ENCODE measurements around the gene CENPVL3.
A peak's percentile ranks its signal among the peaks of the same experiment; 100 is the strongest.
"Not testable (repeated sequence)": the region's sequence is repeated elsewhere in the genome, so short reads cannot be mapped to it uniquely, and the experiment has no call there.

The CENPVL3 gene

DNA sequence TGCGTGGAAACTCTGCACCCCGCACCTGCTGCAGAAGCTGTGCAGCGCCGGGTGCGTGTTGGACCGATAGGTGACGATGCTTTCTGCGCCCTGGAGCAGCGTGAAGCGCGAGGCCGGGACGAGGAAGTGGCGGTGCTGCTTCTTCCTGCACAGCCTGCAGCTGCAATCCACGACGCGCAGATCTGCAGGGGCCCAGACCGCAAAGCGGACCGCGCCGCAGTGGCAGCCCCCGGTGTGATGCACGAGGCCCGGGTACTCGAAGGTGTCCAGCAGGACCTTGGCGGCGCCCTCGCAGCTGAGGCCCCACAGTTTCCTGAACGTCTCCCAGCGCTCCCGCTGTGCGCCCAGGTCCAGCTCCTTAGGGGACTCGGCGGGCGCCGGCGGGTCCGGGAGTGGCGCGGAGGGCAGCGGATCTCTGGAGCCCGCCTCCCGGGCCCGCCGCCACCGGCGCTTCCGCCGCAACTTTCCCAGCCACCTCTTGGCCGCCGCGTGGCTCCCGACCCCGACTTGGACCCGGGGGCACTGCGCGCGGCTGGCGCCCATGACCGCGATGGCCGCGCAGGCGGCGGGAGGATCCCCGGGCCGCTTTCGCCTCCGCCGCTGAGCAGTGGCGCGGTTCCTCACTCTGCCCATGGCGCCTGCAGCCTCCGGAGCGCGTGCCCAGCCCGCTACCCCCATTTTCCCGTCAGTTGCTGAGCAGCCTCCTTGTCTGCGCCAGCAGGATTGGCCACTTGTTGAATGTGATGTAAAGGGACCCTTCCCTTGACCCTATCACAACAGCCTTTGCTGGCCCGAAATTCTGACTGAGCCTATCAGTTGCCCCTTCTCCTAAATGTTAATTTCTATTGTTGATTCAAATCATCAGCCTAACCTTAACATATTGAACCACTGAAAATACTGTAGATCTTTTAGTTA, at the start of gene CENPVL3:
Gene CENPVL3, minus strand, starts transcription at position 672 of the 915 bp plus-strand sequence. Its CDS starts 39 bp downstream, at position 633.
- peak in 1 of 14 donors; percentile 0 for DNase-seq

DNA sequence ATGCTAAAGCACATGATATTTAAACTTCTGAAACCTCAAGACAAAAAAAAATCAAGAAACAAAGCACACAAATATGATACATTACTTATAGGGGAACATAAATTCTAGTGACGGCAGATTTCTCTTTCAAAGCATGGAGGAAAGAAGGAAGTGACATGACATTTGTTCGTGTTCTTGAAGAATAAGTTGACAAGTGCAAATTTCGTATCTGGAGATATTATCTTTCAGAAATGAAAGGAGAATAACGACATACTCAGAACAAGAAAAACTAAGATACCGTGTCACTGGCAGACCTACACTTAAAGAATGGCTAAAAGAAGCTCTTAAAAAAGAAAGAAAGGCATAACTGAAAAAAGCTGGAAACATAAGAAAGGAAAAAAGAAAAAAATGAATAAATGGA, 47.3 kb upstream of the CENPVL3 start:
- DNase-seq, result no peak

DNA sequence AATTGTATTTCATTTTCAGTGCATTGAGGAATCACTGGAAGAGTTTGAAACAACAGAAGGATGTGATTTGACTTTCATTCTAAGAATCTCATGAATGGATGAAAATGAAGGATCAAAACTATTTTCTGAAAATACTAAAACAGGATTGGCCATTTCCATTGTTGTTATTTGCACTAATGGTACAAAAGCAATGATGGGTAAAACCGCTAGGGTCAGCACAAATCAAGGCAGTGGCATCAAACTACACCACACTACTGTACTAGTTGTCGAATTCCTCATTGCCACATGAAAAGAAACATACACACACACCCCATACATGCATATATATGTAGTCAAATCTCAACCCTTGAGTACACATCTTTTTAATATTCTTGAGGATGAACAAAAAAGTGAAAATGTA, 24.7 kb upstream of the CENPVL3 start:
- DNase-seq, result no peak

DNA sequence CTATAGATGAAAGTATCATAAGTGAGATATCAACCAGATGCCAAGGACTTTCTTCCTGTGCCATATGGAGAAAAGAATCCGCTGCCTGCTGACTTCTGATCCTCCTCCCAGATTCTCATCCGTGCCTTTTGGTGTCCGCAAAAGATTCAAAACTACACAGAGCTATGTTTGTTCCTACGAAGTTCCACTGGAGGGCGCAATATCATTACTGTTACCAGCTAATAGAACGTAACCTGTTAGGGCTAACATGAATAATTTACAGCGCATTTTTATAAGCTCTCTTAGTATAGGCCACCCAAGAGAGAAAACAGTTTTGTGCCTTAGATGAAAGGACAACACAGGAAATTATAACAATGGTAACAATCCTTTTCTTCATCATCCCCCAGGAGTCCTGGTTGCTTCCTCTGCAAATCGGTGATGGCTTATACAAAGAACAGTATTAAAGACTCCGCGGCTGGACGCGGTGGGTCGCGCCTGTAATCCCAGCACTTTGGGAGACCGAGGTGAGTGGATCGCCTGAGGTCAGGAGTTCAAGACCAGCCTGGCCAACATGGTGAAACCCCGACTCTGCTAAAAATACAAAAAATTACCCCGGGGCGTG, 22.8 kb upstream of the CENPVL3 start:
- DNase-seq, result peak in 1 of 14 donors; percentile 9

DNA sequence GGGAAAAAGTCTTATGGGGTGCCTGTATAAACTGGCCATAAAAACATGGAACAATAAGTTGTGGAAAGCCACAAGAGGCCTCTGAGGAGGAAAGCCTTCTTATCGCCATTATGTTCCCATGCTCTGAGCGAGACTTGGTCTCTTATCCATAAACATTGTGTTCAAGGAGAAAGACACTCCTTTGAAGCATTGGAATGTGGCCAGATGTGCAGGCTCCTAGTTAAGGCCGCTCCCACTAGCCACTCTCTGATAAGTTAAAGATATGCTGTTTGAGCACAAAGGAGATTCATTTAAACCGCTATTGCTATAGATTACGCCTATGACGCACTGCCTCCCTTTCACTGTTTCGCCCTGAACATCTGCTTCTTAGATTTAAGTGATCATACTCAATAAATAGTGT, 17.8 kb upstream of the CENPVL3 start:
- DNase-seq, result not testable (repeated sequence)

DNA sequence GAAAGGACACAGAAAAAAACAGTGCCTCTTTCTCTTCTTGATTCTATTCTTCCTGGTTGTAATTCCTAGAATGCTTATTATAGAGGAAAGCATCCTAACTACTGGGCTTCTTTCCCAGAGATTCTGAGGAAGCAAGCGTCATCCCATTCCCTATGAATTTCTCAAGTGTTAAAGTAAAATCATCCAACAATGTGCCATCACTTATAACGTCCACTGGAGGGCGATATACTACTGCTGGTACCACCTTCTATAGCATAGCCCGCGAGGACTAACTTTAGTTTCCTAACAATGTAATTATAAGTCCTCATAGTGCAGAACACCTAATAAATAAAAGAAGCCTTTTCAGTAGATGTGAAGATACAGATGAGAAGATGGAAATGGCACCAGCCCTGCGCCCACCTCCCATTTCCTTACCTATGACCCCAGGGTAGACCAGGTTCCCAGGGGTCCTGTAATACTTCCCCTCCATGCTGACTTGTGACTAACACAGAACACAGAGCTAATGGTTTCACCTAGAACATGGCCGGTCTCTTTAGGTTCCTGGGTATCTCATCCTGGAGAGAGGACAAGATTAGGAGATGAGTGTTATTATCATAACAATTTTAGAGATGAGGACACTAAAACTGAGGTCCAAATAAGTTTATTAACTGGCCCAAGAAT, 4.2 kb downstream of the CENPVL3 start:
- DNase-seq, result no peak

DNA sequence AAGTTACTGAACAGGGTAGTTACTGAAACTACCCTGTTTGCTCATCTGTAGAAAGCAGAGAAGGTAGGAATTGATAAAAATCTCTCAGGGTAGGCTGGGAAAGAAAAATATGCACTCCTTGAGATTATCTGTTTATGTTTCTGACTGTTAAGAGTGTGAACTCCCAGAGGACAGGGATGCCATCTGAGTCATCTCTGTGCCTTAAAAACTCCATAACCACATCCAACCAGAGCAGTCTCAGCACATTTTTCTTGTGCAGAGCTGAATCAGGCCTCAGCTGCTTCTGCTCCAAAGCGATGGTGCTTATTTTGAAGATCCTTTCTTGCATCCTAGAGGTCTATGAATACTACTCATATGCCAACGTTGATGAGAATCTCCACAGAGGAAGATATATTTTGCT, 9.9 kb downstream of the CENPVL3 start:
- no peak for DNase-seq

DNA sequence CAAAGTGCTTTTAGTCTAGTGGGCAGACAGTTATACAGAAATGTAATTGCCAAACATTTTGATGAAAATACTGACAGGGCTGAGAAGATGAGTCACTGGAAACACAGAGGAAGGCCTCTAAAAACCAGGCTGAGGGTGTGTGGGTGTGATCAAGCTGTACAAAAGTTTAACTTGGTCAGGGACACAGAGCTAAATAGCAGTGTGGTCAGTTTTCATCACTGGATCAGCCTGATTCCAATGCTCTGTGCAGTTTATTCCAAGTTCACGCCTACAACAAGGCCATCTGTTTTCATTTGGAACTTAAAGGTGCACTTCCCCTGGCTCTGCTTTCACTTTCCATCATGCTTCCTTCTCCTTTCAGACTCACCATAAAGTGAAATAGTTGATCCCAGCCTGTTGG, 10.6 kb downstream of the CENPVL3 start:
- DNase-seq, result no peak

DNA sequence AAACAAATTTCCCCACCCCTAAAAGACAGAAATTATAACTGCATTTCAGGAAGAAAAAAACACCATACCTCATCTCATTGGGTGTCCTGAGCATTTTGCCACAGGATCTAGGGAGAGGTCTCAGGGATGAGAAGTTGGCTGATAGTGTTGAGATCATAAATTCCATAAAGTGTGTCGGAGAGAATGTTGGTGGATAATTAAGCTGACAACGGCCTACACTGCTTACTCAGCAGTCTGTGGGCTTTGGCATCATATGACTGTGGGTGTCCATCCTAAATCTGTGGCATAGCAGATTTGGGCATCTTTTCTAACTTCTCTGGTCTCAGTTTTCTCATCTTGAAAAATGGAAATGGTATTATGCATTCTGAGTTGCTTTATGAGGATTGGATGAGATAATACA, 12.3 kb downstream of the CENPVL3 start:
- no peak for DNase-seq

DNA sequence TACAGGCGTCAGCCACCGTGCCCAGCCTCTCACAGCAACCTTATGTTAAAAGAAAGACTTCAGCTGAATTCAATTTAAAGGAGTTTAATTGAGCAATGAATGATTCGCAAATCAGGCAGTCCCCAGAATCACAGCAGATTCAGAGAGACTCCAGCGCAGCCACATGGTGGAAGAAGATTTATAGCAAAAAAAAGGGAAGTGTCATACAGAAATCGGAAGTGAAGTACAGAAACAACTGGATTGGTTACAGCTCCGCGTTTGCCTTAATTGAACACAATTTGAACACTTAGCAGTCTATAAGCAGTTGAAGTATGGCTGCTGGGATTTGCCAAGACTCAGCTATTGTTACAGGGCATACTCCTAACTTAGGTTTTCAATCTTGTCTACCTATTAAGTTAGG, 19.8 kb downstream of the CENPVL3 start:
- DNase-seq, result no peak

DNA sequence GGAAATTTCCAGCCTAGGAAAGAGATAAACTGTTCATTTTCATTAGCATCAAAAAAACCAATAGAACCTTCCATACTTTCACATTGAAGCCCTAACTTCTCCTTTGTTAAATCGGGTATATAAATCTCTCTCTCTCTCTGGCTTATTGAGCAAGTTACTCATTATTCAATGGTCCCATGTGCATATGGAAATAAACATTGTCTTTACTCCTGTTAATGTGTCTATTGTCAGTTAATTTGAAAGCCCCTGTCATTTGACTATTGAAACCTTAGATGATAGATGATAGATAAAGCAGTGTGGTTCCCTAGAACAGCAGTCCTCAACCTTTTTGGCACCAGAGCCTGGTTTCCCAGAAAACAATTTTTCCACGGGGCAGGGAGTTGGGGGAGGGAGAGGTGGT, 46.8 kb downstream of the CENPVL3 start:
- no peak for DNase-seq

DNA sequence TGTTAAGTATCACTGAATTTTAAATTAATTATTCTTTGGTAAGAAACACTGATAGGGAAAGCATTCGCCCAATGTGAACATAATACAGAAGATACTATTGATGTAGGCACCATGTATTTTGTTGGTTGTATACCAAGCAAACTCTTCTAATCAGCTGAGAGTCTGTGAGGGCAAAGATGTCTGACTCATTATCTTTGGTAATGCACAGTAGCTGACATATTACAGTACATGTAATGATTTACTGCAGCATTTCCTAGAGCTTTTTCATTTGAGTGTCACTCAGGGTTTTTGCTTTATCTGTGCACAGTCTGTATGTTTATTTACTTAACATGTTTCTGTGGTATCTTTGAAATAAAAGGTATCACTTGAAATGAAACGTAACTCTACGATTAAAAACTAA, 49.2 kb downstream of the CENPVL3 start:
- DNase-seq, result no peak

DNA sequence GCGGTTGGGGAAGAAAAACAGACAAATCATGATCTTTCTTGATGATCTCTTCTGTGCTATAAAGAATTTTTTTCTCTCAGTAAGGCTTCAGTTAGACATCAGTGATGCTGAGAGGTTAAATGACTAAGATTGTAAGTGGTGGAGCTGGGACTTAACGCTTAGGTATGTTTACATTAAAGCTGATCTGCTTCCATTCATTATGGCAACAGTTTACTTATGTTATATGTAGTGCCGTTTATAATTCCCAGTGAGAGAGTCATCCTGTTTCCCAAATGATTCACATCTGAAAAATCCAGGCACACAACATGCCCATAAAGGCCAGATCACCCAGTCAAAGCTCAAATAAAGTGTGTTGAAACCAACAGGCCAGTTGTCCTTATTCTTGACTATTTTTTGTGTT, 50.1 kb downstream of the CENPVL3 start:
- DNase-seq, result no peak
